Mucosa of descending colon (tissue), 3 donors: Measurements from ENCODE around the gene ABHD8. TPM values are rescaled to one million over a fixed set of nuclear protein-coding genes. Genes with fewer than 3 reads are reported as not detected.
A peak's percentile ranks its signal among the peaks of the same experiment; 100 is the strongest.

Source experiments
- ATAC-seq: fragments of 200-7000 bp; cut with Tn5 transposase; one replicate; pipeline ENCODE4 v1.9.1; 2020; ENCODE audit warnings: mild to moderate bottlenecking, moderate library complexity
- DNase-seq, 3 donors: peaks; one replicate each; pipeline ENCODE4 v3.0.0-alpha.2; 2020
- H3K36me3 ChIP-seq: fragments of 200-600 bp; one replicate; pipeline ENCODE4 v1.8.0; 2021; ENCODE audit warnings: low read depth, mild to moderate bottlenecking
- H3K4me1 ChIP-seq: fragments of 200-600 bp; one replicate; pipeline ENCODE4 v1.8.0; 2021; ENCODE audit warnings: low read depth, mild to moderate bottlenecking
- H3K4me3 ChIP-seq: fragments of 200-600 bp; one replicate; pipeline ENCODE4 v1.8.0; 2021; ENCODE audit warnings: mild to moderate bottlenecking
- H3K9me3 ChIP-seq: fragments of 200-600 bp; one replicate; pipeline ENCODE4 v1.8.0; 2021; ENCODE audit warnings: mild to moderate bottlenecking
- intact Hi-C, 2 donors: fragments of 100-400 bp; cut with DNase I in 1 of 2; cut with micrococcal nuclease in 1 of 2; formaldehyde crosslinking; loops; one replicate each; pipeline versions ENCODE4 v1.11.0 to v1.11.1; 2022; cut with DNase I, micrococcal nuclease
- total RNA-seq, 3 donors: library from RNA; stranded (reverse); fragmentation: NEBNext Ultra II Directional in 2 of 3; extraction: Animal tissue kit (Norgen Biotek cat#: 25700) in 2 of 3; gene quantifications; one replicate each; pipeline versions ENCODE4 v1.2.1 to v1.2.4, GENCODE V29; 2021 to 2023
- TF ChIP-seq, protein P1 (sequence below): fragments of 200-600 bp; IDR thresholded peaks from one replicate; pipeline ENCODE4 v1.8.0; 2022; ENCODE audit warnings: antibody characterized with exemption, mild to moderate bottlenecking
- donor health status: DM: no; HTN: no; CAD: no; lungs with moderate emphysema.
- donor health status: DM: no; HTN: no; CAD: no.
- donor health status: DM: no; HTN: yes; CAD: no.

Gene ABHD8
- total RNA-seq, 3 donors from 2014 or later, result 3.0 to 18.0 (median 4.5) TPM

GRCh38 chr19:17331045-17331558 is 27.9 kb upstream of the ABHD8 start:
- Histone ChIP-seq H3K4me1 (peaks cover 30% of the 10 kb centered on the region), H3K9me3 (no peaks in the 10 kb centered on the region), H3K4me3 (no peak overlapping the region), H3K36me3 (no peaks in the 10 kb centered on the region)
- peak in 1 of 3 donors; percentile 50 for DNase-seq
- intact Hi-C loops, result no loop called here
- TF ChIP-seq, protein P1, sequence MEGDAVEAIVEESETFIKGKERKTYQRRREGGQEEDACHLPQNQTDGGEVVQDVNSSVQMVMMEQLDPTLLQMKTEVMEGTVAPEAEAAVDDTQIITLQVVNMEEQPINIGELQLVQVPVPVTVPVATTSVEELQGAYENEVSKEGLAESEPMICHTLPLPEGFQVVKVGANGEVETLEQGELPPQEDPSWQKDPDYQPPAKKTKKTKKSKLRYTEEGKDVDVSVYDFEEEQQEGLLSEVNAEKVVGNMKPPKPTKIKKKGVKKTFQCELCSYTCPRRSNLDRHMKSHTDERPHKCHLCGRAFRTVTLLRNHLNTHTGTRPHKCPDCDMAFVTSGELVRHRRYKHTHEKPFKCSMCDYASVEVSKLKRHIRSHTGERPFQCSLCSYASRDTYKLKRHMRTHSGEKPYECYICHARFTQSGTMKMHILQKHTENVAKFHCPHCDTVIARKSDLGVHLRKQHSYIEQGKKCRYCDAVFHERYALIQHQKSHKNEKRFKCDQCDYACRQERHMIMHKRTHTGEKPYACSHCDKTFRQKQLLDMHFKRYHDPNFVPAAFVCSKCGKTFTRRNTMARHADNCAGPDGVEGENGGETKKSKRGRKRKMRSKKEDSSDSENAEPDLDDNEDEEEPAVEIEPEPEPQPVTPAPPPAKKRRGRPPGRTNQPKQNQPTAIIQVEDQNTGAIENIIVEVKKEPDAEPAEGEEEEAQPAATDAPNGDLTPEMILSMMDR, result no peak
- ATAC-seq, result no peak

DNA sequence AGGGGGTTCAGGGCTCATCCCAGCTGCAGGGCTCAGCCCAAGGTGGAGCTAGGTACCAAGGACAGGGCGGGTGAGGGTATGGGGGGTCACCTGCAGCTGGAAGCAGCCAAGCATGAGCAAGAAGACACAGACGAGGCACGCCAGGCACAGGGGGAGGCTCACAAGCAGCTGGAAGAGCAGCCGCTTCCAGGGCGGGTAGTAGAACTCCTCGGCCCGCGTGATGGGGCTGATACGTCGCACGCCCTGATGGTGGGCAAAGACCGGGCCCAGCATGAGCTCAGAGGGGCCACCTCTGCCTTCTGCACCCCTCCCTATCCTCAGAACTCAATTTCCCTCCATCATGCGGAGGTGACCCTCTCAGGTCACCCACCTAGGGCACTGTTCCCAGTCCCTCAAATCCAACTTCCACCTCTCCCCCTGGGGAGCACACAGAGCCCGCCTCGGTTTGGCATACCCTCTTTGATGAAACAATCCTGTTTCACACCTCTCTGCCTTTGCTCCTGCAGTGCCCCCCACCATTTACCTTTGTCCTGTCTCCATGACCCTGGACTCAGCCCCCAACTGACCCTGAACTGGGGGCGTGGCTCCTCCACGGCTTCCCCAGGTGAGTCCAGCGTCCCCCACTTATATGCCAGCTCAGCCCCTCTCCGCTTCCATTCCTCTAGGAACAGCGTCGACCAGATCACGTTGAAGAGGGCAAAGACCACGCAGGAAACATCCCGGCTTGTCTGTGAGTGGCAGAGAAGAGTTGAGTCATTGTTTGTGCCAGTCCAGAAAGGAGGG is 27.2 kb upstream of the ABHD8 start:
- peak in 1 of 3 donors; percentile 51 for DNase-seq

DNA sequence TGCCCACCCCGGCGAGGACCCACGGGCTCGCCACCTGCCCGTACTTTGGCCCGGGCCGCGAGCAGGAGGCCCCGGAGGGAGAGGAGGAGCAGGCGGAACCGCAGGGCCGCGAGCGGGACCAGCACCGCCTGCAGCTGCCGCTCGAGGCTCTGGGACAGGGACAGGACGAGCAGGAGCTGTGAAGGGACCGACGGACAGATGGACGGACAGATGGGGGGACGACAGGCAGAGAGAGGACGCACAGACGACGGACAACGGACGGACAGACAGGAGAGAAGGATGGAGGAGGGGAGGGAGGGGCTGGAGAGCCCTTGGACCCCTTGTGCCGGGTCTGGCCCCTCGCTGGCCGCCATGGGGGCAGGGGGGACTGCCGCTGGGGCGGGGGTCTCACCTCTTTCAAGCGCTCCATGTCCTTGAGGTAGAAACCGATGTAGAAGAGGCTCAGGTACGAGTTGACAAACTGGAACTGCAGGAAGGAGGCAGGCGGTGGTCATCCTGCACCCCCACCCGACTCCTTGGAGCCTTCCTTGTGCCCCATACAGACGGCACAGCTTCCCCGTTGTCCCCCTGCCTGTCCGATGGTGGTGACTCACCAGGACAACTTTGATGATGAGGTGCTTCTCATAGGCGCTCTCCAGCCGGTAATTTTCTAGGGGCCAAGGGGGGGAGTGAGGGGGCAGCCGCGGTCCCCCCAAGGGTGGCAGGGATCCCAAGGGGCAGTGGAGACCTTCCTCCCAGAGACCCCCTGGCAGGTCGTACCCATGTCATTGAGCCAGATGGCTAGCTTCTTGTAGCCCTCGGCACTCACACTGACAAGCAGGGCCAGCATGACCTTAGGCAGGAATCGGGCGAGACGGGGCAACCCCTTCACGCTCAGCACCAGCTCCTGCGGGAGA is 26.4 kb upstream of the ABHD8 start:
- no peak overlapping the region for H3K4me3 ChIP-seq
- no peaks in the 10 kb centered on the region for H3K36me3 ChIP-seq
- H3K9me3 ChIP-seq, result no peaks in the 10 kb centered on the region
- ATAC-seq (no peak), DNase-seq (peak in 1 of 3 donors; percentile 53)
- H3K4me1 ChIP-seq, result peaks cover 22% of the 10 kb centered on the region
- TF ChIP-seq, protein P1, result no peak
- intact Hi-C loops, result no loop called here

More for the DNA sequence above, 27.2 kb upstream of the ABHD8 start:
- Histone ChIP-seq H3K4me1 (peaks cover 28% of the 10 kb centered on the region), H3K36me3 (no peaks in the 10 kb centered on the region), H3K9me3 (no peaks in the 10 kb centered on the region), H3K4me3 (no peak overlapping the region)
- TF ChIP-seq, protein P1, result no peak
- no peak for ATAC-seq
- intact Hi-C loops, result no loop called here

DNA sequence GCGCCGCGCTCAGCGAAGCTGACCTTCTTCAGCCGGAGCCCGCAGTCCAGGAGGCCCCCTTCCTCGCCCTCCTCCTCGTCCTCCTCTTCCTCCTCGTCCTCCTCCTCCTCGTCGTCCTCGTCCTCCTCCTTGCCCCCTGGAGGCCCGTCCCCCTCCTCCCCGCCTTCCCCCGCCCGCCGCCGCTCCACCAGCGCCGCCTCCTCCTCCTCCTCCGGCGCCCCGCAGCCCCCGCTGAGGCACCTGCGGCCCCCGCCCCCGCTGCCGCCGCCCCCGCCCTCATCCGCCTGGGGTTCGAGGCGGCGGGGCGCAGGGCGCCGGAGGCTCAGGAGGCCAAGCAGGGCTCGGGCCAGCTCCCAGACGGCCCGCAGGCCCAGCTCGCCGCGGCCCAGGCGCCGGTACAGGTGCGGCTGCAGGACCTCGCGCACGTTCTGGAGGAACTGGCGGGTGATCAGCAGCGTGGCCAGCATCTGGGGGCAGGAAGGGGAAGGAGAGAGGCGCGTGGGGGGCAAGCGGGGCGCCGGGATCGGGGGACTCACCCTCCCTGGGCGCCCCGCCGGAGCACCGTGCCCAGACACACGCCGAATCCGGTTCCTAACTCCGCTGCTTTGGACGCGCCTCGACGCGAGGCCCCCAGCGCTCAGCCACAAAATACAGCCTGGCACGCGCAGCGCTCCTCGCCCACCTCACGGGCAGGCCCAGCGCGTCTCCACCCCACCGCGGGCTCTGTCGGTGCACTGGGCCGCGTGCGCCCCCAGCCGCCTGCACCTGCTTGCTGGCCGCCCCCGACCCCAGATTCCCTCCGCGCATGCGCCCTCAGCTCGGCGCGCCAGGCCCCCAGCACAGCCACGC is 25.5 kb upstream of the ABHD8 start:
- Histone ChIP-seq H3K36me3 (no peaks in the 10 kb centered on the region), H3K4me1 (peaks cover 17% of the 10 kb centered on the region), H3K9me3 (no peaks in the 10 kb centered on the region), H3K4me3 (peak overlapping the region; percentile 17)
- peak in 2 of 3 donors; percentile 59 to 60 for DNase-seq
- peak; percentile 21 for ATAC-seq
- TF ChIP-seq, protein P1, result no peak
- intact Hi-C loops, result no loop called here
